CD14-positive monocyte (primary cell): ENCODE measurements around the gene TNS2. TPM values are rescaled to one million over a fixed set of nuclear protein-coding genes. Genes with fewer than 3 reads are reported as not detected.

Experiments used
- DNase-seq, 3 donors: peaks; one replicate each; pipeline ENCODE4 v3.0.0-alpha.2; 2011 to 2022
- H2AFZ ChIP-seq: 2 replicates; pipeline ENCODE4 v1.6.0; 2012; ENCODE audit warnings: mild to moderate bottlenecking, low read depth, low read length, inconsistent platforms; ENCODE audit not compliant: insufficient read depth, poor library complexity, severe bottlenecking
- H3K27ac ChIP-seq, 2 donors: 1 replicate in 1 of 2; 2 replicates in 1 of 2; pipeline ENCODE4 v1.5.1; 2012 to 2013; ENCODE audit warnings: low read length in 2 of 2, control low read depth in 1 of 2, inconsistent platforms in 1 of 2, low read depth in 1 of 2, mild to moderate bottlenecking in 1 of 2
- H3K27me3 ChIP-seq, 2 donors: one replicate each; pipeline versions ENCODE4 v1.6.0 to v1.6.1; 2011 to 2013; ENCODE audit warnings: low read length in 2 of 2; ENCODE audit not compliant: control insufficient read depth in 2 of 2, insufficient read depth in 2 of 2
- H3K36me3 ChIP-seq, 2 donors: replicated peaks in 1 of 2; 1 replicate in 1 of 2; 2 replicates in 1 of 2; pipeline versions ENCODE4 v1.5.1 to v1.6.1; 2012 to 2013; ENCODE audit warnings: low read length in 2 of 2, control low read depth in 1 of 2, inconsistent platforms in 1 of 2, mild to moderate bottlenecking in 1 of 2; ENCODE audit not compliant: insufficient read depth in 2 of 2, control insufficient read depth in 1 of 2
- H3K4me1 ChIP-seq, 2 donors: 1 replicate in 1 of 2; 2 replicates in 1 of 2; pipeline versions ENCODE4 v1.5.1 to v1.6.1; 2012 to 2013; ENCODE audit warnings: low read length in 2 of 2, control low read depth in 1 of 2, inconsistent platforms in 1 of 2, mild to moderate bottlenecking in 1 of 2, moderate library complexity in 1 of 2; ENCODE audit not compliant: insufficient read depth in 2 of 2, control insufficient read depth in 1 of 2
- H3K4me2 ChIP-seq: replicated peaks from 2 replicates; pipeline ENCODE3; 2012; ENCODE audit warnings: low read length, moderate library complexity, mild to moderate bottlenecking; ENCODE audit not compliant: poor library complexity, severe bottlenecking; ENCODE audit errors: extremely low read depth
- H3K4me3 ChIP-seq, 3 experiments: fragments of 200-600 bp in 1 of 3; sonication (generic) in 1 of 3; replicated peaks in 1 of 3; 1 replicate in 2 of 3; 2 replicates in 1 of 3; pipeline ENCODE4 v1.5.1; 2011 to 2013; ENCODE audit warnings: low read length in 3 of 3, mild to moderate bottlenecking in 3 of 3, control low read depth in 2 of 3, low read depth in 2 of 3, inconsistent platforms in 1 of 3, moderate library complexity in 1 of 3
- H3K79me2 ChIP-seq: 2 replicates; pipeline ENCODE4 v1.6.0; 2012; ENCODE audit warnings: mild to moderate bottlenecking, control low read depth, inconsistent platforms, low read length, moderate library complexity; ENCODE audit not compliant: insufficient read depth
- H3K9ac ChIP-seq: 2 replicates; pipeline ENCODE4 v1.6.0; 2017; ENCODE audit warnings: low read length, mild to moderate bottlenecking; ENCODE audit not compliant: insufficient read depth, poor library complexity, severe bottlenecking
- H3K9me3 ChIP-seq, 2 donors: replicated peaks in 1 of 2; 1 replicate in 1 of 2; 2 replicates in 1 of 2; pipeline versions ENCODE4 v1.5.1 to v1.6.1; 2012 to 2013; ENCODE audit warnings: low read length in 2 of 2, control low read depth in 1 of 2; ENCODE audit not compliant: control insufficient read depth in 1 of 2, insufficient read depth in 1 of 2
- H4K20me1 ChIP-seq: 2 replicates; pipeline ENCODE4 v1.6.0; 2012; ENCODE audit warnings: mild to moderate bottlenecking, low read length, control low read depth, moderate library complexity; ENCODE audit not compliant: insufficient read depth
- H3K27ac Mint-ChIP-seq, 7 donors: one replicate each; pipeline ENCODE4 v1.8.0; 2020; ENCODE audit warnings: mild to moderate bottlenecking in 7 of 7, mixed read lengths in 7 of 7, moderate library complexity in 6 of 7, inconsistent platforms in 2 of 7
- H3K27me3 Mint-ChIP-seq, 3 donors: one replicate each; pipeline ENCODE4 v1.8.0; 2021 to 2022; ENCODE audit warnings: low read depth in 3 of 3, mild to moderate bottlenecking in 3 of 3, mixed read lengths in 3 of 3, moderate library complexity in 3 of 3, inconsistent platforms in 1 of 3
- H3K36me3 Mint-ChIP-seq, 2 donors: one replicate each; pipeline ENCODE4 v1.8.0; 2020; ENCODE audit warnings: mixed read lengths in 2 of 2, inconsistent platforms in 1 of 2, mild to moderate bottlenecking in 1 of 2
- H3K4me1 Mint-ChIP-seq: one replicate; pipeline ENCODE4 v1.8.0; 2020; ENCODE audit warnings: mild to moderate bottlenecking, mixed read lengths
- H3K4me3 Mint-ChIP-seq, 2 donors: one replicate each; pipeline ENCODE4 v1.8.0; 2020; ENCODE audit warnings: mild to moderate bottlenecking in 2 of 2, mixed read lengths in 2 of 2, moderate library complexity in 1 of 2
- H3K9me3 Mint-ChIP-seq, 7 donors: one replicate each; pipeline ENCODE4 v1.8.0; 2020 to 2022; ENCODE audit warnings: mixed read lengths in 7 of 7, mild to moderate bottlenecking in 6 of 7, moderate library complexity in 6 of 7, inconsistent platforms in 2 of 7
- WGBS: methylation state at CpG from one replicate; pipeline ENCODE4 v1.1.5; 2013; ENCODE audit warnings: missing lambda C conversion rate; ENCODE audit not compliant: insufficient coverage; 5-methylcytosine and 5-hydroxymethylcytosine counted together
- intact Hi-C, 2 donors: fragments of 100-400 bp; cut with micrococcal nuclease; formaldehyde crosslinking; loops; one replicate each; pipeline versions ENCODE4 v1.15.0 to v1.15.1; 2023
- polyA plus RNA-seq, 3 donors: library from polyadenylated mRNA; depleted of rRNA in 1 of 3; unstranded in 2 of 3; stranded (reverse) in 1 of 3; fragments of 300-500 nt in 2 of 3; fragments of >200 nt in 1 of 3; fragmentation: Illumina TruSeq in 2 of 3; gene quantifications; 1 replicate in 2 of 3; 2 replicates in 1 of 3; pipeline ENCODE4 v1.2.3, GENCODE V29; 2012 to 2021
- TF ChIP-seq, protein P1 (sequence below): fragments of 200-600 bp; IDR thresholded peaks from one replicate; pipeline ENCODE4 v1.8.0; 2022; ENCODE audit warnings: antibody characterized with exemption, mild to moderate bottlenecking

TNS2 gene
- polyA plus RNA-seq, 3 donors = 0.05 to 0.43 (median 0.36) TPM

- H3K27me3 ChIP-seq = peaks cover 0 to 18% of the 10 kb centered on the region in 2 donors
- no peak overlapping the region for H3K9ac ChIP-seq
- Mint-ChIP-seq H3K4me3 (no peak overlapping the region), H3K27me3 (peaks cover 22 to 44% (median 25%) of the 10 kb centered on the region in 3 donors), H3K36me3 (peaks cover 0 to 3% of the 10 kb centered on the region in 2 donors), H3K4me1 (peaks cover 20% of the 10 kb centered on the region), H3K9me3 (peaks cover 0 to 7% (median 0%) of the 10 kb centered on the region in 7 donors), H3K27ac (peak overlapping the region in 2 of 7 donors; percentile 46 to 75)
- no peaks in the 10 kb centered on the region for H3K9me3 ChIP-seq
- TF ChIP-seq, protein P1, sequence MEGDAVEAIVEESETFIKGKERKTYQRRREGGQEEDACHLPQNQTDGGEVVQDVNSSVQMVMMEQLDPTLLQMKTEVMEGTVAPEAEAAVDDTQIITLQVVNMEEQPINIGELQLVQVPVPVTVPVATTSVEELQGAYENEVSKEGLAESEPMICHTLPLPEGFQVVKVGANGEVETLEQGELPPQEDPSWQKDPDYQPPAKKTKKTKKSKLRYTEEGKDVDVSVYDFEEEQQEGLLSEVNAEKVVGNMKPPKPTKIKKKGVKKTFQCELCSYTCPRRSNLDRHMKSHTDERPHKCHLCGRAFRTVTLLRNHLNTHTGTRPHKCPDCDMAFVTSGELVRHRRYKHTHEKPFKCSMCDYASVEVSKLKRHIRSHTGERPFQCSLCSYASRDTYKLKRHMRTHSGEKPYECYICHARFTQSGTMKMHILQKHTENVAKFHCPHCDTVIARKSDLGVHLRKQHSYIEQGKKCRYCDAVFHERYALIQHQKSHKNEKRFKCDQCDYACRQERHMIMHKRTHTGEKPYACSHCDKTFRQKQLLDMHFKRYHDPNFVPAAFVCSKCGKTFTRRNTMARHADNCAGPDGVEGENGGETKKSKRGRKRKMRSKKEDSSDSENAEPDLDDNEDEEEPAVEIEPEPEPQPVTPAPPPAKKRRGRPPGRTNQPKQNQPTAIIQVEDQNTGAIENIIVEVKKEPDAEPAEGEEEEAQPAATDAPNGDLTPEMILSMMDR = no peak
- peaks cover 16 to 20% of the 10 kb centered on the region in 2 donors for H3K4me1 ChIP-seq
- no peaks in the 10 kb centered on the region for H3K79me2 ChIP-seq
- no peak overlapping the region for H3K4me3 ChIP-seq
- H3K4me2 ChIP-seq = no peak overlapping the region
- H3K27ac ChIP-seq = no peak overlapping the region
- intact Hi-C loops = loop anchor here in 1 of 2 donors (10.0 kb wide), 1 partner anchor 46 kb away; the partner anchor contains the start of gene IGFBP6
- WGBS = 87% methylated on average over 4 of the region's 6 CpGs
- no peaks in the 10 kb centered on the region for H4K20me1 ChIP-seq
- no peaks in the 10 kb centered on the region for H3K36me3 ChIP-seq
- H2AFZ ChIP-seq = no peak overlapping the region
- no peak for DNase-seq
Observed at GRCh38 chr12:53048780-53049401, 974 bp upstream of the TNS2 start.

DNA sequence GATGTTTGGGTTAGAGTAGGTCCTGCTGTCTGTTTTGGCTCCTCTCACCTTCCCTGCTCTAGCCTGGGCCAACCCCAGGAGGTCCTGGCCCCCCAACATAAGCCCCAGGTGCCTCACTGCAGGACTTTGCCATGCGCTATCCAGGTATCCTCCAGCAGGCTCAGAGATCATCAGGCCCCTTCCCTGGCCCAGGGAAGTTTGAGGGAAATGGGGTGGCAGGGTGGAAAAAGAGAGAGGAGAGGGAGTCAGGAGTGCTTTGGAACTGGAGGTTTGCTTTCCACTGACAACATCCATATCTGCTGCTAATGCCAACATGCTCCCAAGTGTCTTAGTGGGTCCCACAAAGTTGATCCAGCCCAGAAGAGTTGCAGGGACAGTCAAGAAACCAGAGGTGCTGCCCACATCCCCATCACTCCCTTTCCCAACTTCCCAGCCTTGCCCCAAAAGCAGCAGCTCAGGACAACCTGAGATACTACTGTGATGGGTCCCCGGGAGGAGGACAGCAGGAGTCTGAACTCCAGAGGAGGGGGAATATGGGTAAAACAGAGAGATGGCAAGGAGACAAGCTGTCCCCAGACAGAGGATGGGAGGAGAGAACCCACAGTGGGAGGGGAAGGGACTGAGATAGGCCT is 677 bp downstream of the TNS2 start:
- Mint-ChIP-seq H3K27me3 (peaks cover 13 to 37% (median 24%) of the 10 kb centered on the region in 3 donors), H3K9me3 (peaks cover 0 to 6% (median 0%) of the 10 kb centered on the region in 7 donors), H3K36me3 (peaks cover 0 to 3% of the 10 kb centered on the region in 2 donors), H3K27ac (peak overlapping the region in 1 of 7 donors; percentile 32), H3K4me1 (peaks cover 24% of the 10 kb centered on the region), H3K4me3 (no peak overlapping the region)
- Histone ChIP-seq H3K36me3 (no peaks in the 10 kb centered on the region), H2AFZ (no peak overlapping the region), H4K20me1 (no peaks in the 10 kb centered on the region), H3K4me3 (no peak overlapping the region), H3K9ac (no peak overlapping the region), H3K79me2 (no peaks in the 10 kb centered on the region), H3K4me1 (peaks cover 20 to 30% of the 10 kb centered on the region in 2 donors), H3K27ac (no peak overlapping the region), H3K9me3 (no peaks in the 10 kb centered on the region), H3K27me3 (peaks cover 0 to 11% of the 10 kb centered on the region in 2 donors), H3K4me2 (no peak overlapping the region)
- no peak for DNase-seq
- WGBS = 80% methylated on average over 1 of the region's 2 CpGs
- intact Hi-C loops = no loop called here
- TF ChIP-seq, protein P1 = no peak
